Stimulated activated CD8-positive, alpha-beta memory T cell treated with anti-CD3 and anti-CD28 coated beads, Interleukin-15, amount 100 ng/mL, for 24 hours (primary cell): Measurements from ENCODE around the gene ICOS.
"Not testable (repeated sequence)": the region's sequence is repeated elsewhere in the genome, so short reads cannot be mapped to it uniquely, and the experiment has no call there.

ENCODE experiments used
- DNase-seq: peaks from one replicate; pipeline ENCODE4 v3.0.0-alpha.2; 2020; ENCODE audit warnings: low read depth

Gene ICOS

DNA sequence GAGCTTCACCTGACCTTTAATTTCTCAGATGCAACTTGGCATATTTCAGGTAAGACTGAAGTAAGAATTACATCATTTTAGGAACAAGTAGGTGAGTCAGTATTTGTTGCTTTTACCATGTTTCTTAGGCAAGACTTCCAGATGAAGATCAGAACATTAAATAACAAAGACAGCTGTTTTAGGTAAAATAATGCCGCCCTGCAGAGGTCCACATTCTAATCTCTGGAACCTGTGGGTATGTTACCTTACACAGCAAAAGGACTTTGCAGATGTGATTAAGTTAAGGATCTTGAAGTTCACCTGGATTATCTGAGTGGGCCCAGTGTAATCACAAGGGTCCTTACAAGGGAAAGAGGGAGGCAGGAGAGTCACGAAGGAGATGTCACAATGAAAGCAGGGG, 39.3 kb downstream of the ICOS start:
- no peak for DNase-seq

DNA sequence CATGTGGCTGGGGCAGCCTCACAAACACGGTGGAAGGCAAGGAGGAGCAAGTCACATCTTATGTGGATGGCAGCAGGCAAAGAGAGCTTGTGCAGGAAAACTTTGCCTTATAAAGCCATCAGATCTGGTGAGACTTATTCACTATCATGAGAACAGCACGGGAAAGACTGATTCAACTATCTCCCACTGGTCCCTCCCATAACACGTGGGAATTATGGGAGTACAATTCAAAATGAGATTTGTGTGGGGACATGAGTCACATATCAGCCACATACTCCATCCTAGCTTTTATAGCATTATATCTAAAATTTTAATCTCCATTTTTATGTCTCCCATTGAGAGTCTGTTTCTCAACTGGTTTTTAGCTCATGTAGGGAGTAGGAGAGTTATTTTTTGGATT, 45.7 kb downstream of the ICOS start:
- DNase-seq: no peak

DNA sequence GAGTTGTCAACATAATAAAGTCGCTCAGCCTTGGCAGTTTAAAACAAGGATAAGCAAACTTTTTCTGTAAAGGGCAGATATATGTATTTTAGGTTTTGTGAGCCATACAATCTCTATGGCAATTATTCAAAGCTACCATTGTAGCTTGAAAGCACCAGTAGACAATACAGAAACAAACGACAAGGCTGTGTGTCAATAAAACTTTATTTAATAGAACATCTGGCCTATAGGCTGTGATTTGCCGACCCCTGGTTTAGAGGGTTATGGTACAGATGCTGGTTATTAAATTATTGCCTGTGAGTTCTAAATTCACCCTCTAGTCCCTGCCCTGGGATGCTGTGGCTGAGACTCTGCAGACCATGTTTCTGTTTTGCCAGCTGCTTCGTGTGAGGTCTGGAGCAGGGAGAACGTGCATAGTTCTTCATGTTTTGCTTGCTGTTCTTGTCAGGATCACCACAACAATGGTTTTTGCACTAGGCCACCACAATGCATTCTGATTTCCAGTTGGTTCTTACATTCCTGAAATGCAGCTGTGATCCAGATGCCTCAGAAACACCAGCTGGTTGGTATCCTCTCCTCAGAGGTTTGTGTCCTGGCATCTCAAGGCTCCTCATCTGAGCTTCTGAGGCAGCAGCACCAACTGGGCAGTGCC, 46.6 kb downstream of the ICOS start:
- no peak for DNase-seq

DNA sequence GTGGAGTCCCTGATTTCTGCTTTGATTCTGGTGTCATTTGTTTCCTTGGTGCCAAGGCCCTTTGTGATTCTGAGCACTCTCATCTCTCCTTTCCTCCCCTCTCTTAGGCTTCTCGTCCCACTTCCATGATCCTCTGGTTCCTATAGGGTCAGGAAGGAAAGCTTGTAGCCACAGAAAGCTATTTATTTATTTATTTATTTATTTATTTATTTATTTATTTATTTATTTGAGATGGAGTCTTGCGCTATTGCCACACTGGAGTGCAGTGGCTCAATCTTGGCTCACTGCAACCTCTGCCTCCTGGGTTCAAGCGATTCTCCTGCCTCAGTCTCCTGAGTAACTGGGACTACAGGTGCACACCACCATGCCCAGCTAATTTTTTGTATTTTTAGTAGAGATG, 49.4 kb downstream of the ICOS start:
- not testable (repeated sequence) for DNase-seq

DNA sequence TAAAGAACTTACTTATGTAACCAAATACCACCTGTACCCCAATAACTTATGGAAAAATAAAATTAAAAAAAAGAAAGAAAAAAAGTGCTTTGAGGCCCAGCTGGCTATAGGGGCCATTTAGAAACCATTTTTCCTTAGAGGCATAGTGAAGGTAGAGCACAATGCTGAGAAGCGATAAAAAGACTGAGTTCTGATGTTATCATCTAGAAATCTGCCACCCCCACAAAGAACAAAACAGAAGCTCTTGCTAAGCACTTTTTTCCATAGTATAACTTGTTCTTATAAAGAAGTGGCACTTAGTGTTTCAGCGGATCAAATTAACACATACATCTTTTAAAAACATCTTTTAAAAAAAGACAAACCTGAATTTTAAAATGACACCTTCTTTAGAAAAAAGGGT, 51.4 kb downstream of the ICOS start:
- no peak for DNase-seq

DNA sequence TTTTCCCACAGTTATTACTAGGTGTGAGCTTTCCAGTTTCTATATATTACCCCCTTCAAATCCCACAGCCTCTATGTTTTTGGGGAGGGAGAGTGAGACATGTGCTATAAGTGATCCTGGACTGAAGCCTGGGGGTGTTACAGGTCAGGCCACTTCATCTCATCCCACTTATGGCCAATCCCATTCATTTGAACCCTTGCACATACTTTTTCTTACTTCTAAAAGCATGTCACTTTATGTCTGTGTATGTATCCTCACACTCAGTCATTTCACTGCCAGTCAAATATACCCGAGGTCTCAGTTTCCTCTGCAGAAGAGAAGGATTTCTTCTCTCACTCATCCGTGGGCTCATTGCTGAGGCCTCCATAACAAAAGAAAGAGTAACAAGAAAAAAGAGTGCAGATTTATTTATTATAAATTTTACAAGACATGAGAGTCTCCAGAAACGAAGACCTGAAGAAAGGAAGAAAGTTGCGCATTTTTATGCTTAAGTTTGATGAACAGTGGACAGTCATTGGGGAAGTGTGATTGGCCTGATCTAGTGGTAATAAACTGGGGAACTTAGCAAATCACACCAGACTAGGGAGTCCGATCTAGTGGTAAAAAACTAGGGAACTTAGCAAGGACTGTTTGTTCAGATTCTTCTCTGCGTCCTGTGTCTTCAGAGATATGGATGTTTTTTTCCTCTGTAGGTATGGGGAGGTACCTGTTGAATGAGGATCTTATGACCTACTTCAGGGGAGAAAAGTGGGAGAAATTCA, 52.1 kb downstream of the ICOS start:
- DNase-seq: no peak

DNA sequence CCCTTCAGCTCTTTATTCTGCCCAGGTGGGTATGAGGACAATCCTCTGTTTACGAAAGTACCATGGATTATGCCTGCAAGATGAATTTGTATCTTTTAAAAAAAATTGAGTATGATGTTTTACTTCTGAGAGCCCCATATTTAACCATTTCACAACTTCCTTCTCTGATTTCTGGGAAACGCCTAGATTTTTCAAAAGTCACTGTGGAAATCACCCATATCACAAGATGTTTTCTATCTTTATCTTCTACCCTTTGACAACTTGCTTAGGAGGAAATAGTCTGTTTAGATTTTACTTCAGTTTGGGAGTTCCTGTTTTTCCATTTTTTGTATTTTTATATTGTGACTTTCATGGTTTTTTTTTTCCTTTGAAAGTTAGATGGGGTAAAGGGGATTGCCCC, 53.0 kb downstream of the ICOS start:
- DNase-seq: no peak

DNA sequence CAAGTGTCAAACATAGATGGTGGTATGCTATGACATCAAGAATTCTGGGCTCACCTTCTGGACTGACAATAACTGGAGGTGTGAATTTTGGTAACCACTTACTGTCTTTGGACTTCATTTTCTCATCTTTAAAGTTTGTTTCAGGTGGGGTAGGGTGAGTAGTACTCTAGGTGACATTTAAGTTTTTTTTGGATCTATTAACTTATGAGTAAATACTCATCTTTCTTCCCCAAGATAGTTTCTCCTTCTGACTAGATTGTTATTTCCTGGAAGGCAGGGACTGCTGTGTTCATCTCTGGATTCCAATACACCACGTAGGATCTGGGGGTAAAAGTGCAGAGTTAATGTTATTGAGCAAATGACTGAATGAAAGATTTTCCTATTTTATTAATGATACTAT, 55.9 kb downstream of the ICOS start:
- DNase-seq: no peak

DNA sequence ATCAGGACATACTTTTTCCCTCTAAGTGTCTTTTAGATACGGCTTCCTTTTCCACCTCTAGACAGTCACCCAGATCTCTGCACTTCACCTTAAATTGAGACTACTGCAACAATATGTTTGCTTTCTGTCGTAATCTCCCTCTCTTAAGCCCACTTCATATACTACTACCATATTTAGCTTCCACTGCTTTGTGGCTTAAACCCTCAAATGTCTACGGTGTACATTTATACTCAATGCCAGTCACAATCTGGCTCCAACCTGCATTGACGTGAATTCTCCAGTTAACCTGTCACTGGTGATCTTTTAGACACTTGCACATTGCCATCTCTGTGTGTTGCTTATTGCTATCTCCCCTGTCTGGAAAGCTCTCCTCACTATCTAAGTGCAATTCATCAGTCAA, 56.4 kb downstream of the ICOS start:
- DNase-seq: no peak

DNA sequence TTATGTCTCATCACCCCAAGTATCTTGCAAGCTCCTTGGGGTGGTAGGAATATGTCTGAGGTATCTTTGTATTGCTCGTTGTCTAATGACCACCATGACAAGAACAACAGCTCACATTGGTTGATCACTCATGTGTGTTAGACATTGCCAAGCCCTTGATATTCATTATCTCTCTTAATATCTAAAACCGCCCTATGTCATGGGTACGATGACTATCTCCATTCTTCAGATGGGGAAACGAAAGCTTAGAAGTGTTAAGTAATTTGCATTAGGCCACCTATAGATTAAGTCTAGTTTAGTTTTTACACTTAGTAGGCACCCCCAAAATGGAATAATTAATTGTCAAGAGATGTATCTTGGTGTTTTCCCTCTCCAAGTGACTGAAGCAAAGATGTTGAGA, 57.0 kb downstream of the ICOS start:
- DNase-seq: no peak

DNA sequence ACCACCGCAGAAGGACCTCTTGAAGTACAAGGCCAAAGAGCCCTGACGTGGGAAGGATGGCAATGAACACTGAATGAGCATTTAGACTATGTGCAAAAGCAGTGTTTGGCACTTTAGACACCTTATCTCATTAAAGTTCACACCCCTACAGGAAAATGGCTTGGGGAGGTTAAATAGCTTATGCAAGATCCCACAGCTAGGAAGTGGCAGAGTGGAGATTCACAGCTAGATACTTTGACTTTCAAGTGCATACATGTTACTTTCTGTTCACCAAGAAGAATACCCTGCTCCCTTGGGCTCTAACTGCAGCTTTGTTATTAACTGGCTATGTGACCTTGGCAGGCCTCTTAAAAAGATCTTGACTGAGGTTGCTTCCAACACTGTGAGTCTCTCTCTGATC, 58.2 kb downstream of the ICOS start:
- DNase-seq: no peak

DNA sequence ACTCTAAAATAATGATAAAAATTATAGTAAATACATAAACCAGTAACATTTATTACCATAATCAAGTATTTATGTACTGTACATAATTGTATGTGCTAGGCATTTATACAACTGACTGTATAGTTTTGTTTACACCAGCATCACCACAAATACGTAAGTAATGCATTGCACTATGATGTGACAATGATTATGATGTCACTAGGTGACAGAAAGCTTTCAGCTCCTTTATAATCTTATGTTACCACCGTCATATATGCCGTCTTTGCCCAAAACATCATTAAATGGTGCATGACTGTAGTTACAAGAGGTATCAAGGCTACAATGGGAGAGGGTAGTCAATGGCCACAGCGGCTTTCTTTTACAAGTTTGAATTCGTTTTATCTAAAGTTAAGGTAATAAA, 60.1 kb downstream of the ICOS start:
- DNase-seq: no peak

DNA sequence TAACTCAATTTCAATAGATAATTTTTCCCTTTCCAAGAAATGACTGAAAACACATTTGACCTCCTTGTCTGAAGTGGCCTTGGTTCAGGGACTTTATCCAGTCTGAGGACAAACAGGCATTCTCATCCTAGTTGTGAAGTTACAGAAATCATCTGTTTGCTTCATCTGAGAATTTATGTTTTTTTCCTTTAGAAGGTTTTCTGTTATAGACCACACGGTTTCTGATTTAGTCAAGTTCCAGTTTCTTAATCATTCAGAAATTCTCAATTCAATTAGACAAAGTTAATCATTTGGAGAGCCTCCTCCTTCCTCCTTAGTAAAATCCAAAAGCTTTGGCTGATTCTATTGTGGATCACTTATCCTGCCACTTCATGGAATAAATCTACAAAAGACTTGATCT, 60.9 kb downstream of the ICOS start:
- DNase-seq: no peak

DNA sequence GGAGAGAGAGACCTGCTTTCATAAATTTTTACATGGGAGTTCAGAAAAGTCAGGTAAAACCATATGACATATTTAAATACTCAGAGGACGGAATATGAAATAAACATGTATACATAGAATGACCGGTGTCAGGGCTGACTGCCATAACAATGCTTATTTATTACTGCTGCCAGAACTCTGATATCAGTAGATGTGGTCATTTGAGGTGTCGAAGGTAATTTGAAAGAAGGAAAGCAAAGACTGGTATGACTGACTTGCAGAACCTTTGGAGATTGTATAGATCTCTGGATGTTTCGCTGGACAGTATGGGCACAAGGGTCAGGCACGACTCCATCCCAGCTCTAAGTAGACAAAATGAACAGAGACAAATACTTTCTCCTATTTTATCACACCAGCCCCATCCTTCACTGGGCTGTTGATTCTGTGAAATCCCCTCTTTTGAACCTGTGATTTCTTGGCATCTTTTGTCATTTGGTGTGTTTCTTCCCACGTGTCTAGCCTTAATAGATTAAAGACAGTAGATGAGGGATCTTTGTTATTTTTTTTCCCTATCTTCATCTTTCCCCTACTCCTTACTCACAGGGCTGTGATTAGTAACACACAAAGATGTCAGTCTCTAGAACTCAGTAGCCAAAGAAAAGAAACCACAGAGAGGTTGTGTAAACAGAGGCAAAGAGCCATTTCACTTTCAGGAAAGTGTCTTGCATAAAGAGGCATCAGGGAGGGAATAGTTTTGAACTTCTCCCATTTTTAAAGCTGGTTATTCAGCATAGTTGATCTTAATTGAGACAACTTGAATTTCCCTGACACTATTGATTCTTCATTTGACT, 61.6 kb downstream of the ICOS start:
- no peak for DNase-seq

DNA sequence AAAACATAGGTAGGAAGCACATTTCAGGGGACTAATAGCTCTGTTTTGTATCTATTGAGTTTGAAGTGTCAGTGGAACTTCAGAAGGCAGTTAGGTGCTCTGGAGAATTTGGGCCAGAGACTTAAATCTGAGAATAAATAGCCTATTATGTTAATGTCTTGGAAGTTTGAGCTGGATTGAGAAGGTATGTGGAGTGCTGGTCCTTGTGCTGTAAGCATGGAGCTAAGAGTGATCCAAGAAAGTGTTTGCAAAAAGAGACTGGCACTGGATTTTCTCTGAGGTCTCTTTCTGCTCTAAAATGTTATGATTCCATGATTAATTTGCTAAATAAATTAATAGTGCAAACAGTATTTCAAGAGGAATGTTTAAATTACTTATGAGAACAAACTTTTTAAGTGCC, 63.3 kb downstream of the ICOS start:
- no peak for DNase-seq

DNA sequence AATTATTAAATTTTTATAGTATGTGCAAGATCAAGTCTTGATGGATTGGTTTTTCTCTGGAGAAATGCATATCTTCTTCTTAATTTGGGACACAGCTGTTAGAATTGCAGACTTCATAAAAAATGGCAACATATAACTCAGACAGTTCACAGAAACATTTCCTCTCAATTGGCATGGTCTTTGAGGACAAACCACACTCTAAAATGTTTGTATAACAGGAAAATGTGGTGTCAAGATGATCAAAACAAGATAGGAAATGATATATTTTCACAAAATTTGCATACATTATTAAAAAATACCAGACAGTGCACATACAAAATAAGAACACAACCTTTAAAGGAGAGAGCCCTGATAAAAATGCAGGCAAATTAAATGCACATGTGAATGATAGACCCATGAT, 63.9 kb downstream of the ICOS start:
- no peak for DNase-seq

DNA sequence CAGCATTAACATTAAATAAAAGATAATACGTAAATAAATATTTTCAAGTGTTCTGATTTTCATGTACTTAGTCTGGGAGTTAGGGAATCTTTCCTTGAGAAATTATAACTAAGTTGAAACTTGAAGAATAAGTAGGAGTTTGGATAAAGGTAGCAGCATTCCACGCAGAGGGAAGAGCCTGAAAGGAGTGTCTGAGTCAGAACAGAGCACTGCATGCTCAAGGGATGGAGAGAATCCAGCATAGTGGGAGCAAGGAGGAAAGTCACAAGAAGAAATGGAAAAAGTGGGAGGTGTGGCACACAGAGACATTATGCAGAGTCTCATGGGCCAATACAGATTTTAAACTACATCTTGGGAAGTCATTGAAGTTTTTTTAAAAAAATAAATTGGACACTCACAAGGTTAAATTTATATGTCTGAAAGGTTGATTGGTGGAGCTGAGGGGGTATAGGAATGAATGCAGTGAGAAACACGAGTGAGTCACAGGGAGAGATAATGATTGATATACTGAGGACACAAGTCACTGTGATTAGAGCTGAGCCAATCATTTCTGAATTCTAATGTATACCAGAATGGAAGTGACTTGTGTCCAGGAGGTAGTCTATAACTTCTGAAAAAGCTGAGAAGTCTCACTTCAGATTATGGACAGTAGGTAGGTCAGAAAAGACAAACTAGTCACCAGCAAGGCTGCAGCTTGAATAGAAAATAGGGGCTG, 66.9 kb downstream of the ICOS start:
- DNase-seq: no peak

DNA sequence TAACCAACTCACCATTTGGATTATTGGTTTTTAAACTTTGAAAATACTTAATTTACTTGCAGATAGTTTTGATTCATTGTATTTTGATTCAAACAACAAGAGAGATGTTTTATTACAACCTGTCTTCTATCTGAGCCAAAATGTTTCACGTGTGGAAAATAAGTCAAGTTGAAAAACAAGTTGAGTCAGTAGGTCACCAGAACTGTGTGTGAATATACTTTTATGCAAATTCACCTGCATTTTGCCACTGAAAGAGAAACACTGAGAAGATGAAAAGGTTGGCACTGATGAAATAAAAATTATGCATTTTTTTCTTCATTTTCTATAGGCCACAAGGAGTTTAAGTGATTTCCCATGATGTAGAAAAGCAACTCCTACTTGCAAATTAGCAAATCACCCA, 68.3 kb downstream of the ICOS start:
- DNase-seq: no peak

DNA sequence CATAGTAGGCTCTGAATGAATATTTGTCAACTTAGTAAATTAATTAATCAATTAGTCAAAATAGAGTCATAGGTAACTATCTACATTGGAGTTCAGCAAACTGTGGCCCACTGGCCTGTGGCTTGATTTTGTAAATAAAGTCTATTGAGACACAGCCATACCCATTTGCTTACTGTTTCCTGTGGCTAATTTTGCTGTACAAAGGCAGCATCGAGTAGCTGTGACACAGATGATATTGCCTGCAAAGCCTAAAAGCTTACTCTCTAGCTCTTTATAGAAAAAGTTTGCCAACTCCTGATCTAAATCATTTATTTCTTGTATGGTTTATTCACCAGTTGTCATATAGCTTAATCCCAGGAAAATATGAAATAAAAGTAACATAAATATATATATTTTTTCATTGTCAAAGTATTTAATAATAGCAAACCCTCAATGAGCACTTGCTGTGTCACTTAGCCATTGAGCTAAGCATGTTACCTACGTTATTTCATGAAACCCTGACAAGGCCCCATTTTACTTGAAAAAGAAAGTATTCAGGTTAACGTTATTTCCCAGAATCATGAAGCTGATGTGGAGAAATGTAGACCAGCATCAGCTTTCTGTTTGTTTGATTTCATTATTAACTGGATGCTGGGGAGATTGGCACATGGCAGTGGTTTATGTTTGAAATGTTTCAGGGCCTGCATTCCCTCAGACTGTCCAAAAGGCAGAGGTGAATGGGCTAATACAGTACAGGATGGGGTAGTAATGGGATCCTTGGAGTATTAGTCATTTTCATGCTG, 69.6 kb downstream of the ICOS start:
- no peak for DNase-seq

DNA sequence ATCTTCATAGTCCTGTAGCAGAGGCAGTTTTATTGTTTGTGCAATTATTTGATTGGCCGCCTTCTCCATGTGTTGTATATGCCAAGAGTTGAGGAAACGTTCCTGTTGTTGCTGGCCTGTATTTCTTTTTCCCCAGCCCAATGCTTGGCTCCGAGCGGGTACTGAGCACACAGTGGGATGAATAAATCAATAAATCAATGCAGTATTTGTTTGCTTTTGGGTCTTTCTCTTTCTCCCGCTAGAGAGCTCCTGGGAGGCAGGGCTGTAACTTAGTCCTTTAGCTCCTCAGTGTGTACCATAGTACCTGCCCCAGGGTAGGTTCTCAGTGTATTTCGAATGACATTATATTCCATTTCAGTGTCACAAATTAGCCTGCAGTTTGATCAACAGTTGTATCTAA, 71.8 kb downstream of the ICOS start:
- no peak for DNase-seq

DNA sequence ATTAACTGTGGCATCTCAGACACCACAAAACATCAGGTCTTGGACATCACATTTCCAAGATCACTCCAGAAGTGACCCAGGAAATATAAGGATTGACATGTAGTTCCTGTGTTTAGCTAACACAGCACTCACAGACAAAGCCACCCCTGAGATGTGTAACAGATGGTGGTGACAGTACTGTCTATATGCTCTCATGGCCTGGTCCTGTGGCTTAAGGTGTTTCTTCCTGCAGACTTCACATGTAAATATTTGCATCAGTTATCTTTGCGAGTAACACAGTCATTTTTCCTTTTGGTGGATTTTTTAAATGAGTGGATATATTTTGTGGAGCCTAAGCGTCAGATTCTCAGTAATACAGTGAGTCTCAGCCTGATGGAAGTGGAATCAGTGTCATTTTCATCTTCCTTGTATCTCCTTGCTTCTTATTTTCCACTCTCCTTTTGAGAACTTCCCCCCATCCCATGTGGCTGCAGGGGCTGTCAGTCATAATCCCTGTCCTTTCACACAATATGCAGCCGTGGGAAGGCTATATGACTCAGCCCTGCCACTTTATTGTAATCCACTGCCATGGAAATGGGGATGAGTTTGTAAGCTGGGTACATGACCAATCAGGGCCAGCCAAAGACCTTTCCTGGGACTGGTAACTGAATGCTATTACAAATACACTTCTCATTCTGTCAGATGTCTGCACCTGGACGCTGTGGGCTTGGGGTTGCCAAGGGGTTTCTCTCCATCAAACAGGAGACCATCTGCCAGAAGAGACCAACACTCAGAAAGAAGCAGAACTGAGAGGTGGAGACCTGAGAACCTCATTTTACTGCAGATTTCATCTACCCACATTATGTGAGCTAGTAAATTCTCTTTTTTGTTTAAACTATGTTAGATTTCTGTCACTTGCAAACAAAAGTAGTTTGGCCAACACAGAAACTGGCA, 74.3 kb downstream of the ICOS start:
- DNase-seq: no peak
